ENCODE results near the gene RAB8B. TPM values are rescaled to one million over a fixed set of nuclear protein-coding genes. Genes with fewer than 3 reads are reported as not detected.

Gene RAB8B
- total RNA-seq, 2 donors from 2014 or later: 21.9 to 28.8 TPM

DNA sequence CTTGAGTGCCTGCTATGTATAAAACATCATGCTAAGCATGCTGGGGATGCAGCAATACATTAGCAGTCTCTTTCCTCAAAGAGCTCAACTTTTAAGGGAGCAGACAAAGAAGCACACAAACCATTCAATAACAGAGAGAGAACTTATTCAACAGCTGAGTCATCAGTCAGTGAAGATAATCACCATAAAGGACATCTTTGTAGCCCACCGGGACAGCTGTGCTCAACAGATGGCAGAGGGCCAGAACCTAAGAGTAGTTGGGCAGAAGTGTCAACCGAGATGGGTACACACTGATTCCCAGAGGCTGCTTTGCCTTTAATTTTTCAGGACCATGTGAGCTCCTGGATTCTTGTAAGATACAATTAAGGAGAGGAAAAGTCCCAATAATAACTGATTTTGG, 4.2 kb upstream of the RAB8B start:
- Mint-ChIP-seq H3K36me3 (ENCODE audit: low read depth) (no peaks in the 10 kb centered on the region), H3K4me3 (no peak overlapping the region), H3K4me1 (peaks cover 11% of the 10 kb centered on the region), H3K27ac (no peak overlapping the region), H3K27me3 (ENCODE audit: insufficient read depth) (peaks cover 9% of the 10 kb centered on the region), H3K9me3 (no peaks in the 10 kb centered on the region)
- TF ChIP-seq, protein P1, sequence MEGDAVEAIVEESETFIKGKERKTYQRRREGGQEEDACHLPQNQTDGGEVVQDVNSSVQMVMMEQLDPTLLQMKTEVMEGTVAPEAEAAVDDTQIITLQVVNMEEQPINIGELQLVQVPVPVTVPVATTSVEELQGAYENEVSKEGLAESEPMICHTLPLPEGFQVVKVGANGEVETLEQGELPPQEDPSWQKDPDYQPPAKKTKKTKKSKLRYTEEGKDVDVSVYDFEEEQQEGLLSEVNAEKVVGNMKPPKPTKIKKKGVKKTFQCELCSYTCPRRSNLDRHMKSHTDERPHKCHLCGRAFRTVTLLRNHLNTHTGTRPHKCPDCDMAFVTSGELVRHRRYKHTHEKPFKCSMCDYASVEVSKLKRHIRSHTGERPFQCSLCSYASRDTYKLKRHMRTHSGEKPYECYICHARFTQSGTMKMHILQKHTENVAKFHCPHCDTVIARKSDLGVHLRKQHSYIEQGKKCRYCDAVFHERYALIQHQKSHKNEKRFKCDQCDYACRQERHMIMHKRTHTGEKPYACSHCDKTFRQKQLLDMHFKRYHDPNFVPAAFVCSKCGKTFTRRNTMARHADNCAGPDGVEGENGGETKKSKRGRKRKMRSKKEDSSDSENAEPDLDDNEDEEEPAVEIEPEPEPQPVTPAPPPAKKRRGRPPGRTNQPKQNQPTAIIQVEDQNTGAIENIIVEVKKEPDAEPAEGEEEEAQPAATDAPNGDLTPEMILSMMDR (conservative IDR thresholded peaks at IDR 0.05): no peak
- peaks cover 10% of the 10 kb centered on the region for H3K4me1 ChIP-seq (ENCODE audit: control insufficient read depth, insufficient read depth, low read length)
- H3K36me3 ChIP-seq (ENCODE audit: control insufficient read depth, insufficient read depth, low read length): no peaks in the 10 kb centered on the region
- H3K9ac ChIP-seq (ENCODE audit: extremely low read depth, low read length, poor library complexity, severe bottlenecking): no peak overlapping the region
- WGBS, 2 experiments (ENCODE audit: insufficient coverage in 1 of 2, insufficient read length in 1 of 2): 90 to 95% methylated on average over 2 of the region's 2 CpGs
- no peaks in the 10 kb centered on the region for H3K9me3 ChIP-seq (ENCODE audit: control insufficient read depth, low read length)
- no peak overlapping the region for H3K27ac ChIP-seq (ENCODE audit: low read depth, low read length)
- peak; percentile 7 for DNase-seq
- H3K4me3 ChIP-seq (ENCODE audit: low read length): no peak overlapping the region
- H3K27me3 ChIP-seq (ENCODE audit: control insufficient read depth, insufficient read depth, low read length, poor library complexity, severe bottlenecking): peaks cover 7% of the 10 kb centered on the region

DNA sequence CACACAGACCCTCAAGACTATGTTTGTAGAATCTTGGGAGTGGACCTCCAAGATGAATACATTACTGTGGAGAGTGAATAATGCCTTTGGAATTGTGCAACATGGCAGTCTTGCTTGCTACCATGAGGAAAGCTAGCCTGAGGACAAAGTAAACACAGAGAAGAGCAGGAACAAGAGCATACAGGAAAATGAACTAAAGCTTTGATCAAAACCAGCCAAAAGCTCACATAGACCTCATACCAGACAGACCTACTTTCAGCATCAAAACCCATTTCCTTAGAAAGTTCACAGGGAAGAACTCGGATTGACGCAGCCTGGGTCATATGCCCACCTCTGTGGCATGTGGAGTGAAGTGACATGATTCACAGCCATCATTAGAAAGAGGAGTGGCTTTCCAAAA, 3.3 kb upstream of the RAB8B start:
- Mint-ChIP-seq H3K36me3 (ENCODE audit: low read depth) (no peaks in the 10 kb centered on the region), H3K27ac (no peak overlapping the region)

DNA sequence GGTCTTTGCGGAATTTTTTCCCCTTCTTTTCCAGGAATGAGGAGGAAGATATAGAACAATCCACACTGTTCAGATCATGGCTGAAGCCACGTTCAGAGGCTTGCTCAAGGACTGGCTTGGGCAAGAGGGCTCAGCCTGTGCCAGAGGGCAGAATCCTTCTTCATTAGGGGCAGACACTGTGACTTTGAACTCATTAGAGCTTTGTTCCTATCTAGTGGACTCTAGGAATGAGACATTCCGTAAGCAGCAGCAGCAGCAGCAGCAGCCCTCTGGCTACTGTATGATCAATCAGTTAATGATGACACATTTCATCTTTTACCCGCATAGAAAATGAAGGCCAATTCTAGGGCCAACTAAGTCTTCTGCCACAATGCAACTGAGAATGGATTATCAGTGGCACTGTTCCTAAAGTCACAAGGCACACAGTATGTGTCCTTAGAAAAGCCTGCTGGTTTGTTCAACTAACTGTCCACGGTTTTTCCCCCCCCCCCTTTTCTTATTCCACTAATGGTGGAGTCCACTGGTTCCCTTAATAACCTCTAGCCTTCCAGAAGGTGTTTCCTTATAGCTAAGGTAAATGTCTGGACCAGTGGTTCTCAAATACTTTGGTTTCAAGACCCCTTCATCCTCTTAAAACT, 1.7 kb upstream of the RAB8B start:
- no peak overlapping the region for H3K9ac ChIP-seq (ENCODE audit: extremely low read depth, low read length, poor library complexity, severe bottlenecking)
- Mint-ChIP-seq H3K4me1 (peaks cover 30% of the 10 kb centered on the region), H3K27me3 (ENCODE audit: insufficient read depth) (peaks cover 9% of the 10 kb centered on the region), H3K9me3 (no peaks in the 10 kb centered on the region), H3K36me3 (ENCODE audit: low read depth) (no peaks in the 10 kb centered on the region), H3K4me3 (no peak overlapping the region), H3K27ac (no peak overlapping the region)
- H3K9me3 ChIP-seq (ENCODE audit: control insufficient read depth, low read length): no peaks in the 10 kb centered on the region
- 91 to 100% methylated on average over 4 to 5 of the region's 5 CpGs for WGBS, 2 experiments (ENCODE audit: insufficient coverage in 1 of 2, insufficient read length in 1 of 2)
- TF ChIP-seq, protein P1 (conservative IDR thresholded peaks at IDR 0.05): no peak
- peak; percentile 18 for DNase-seq
- no peak overlapping the region for H3K27ac ChIP-seq (ENCODE audit: low read depth, low read length)
- H3K36me3 ChIP-seq (ENCODE audit: control insufficient read depth, insufficient read depth, low read length): no peaks in the 10 kb centered on the region
- H3K4me1 ChIP-seq (ENCODE audit: control insufficient read depth, insufficient read depth, low read length): peaks cover 7% of the 10 kb centered on the region
- peaks cover 7% of the 10 kb centered on the region for H3K27me3 ChIP-seq (ENCODE audit: control insufficient read depth, insufficient read depth, low read length, poor library complexity, severe bottlenecking)
- H3K4me3 ChIP-seq (ENCODE audit: low read length): no peak overlapping the region

More for the DNA sequence above, 3.3 kb upstream of the RAB8B start:
- Mint-ChIP-seq H3K9me3 (no peaks in the 10 kb centered on the region), H3K27me3 (ENCODE audit: insufficient read depth) (peaks cover 9% of the 10 kb centered on the region), H3K4me3 (no peak overlapping the region), H3K4me1 (peaks cover 19% of the 10 kb centered on the region)
- Histone ChIP-seq H3K27me3 (ENCODE audit: control insufficient read depth, insufficient read depth, low read length, poor library complexity, severe bottlenecking) (peaks cover 7% of the 10 kb centered on the region), H3K9ac (ENCODE audit: extremely low read depth, low read length, poor library complexity, severe bottlenecking) (no peak overlapping the region), H3K4me3 (ENCODE audit: low read length) (no peak overlapping the region), H3K4me1 (ENCODE audit: control insufficient read depth, insufficient read depth, low read length) (peaks cover 10% of the 10 kb centered on the region), H3K27ac (ENCODE audit: low read depth, low read length) (no peak overlapping the region), H3K9me3 (ENCODE audit: control insufficient read depth, low read length) (no peaks in the 10 kb centered on the region), H3K36me3 (ENCODE audit: control insufficient read depth, insufficient read depth, low read length) (no peaks in the 10 kb centered on the region)
- WGBS, 2 experiments (ENCODE audit: insufficient coverage in 1 of 2, insufficient read length in 1 of 2): 92 to 100% methylated on average over 2 of the region's 2 CpGs
- TF ChIP-seq, protein P1 (conservative IDR thresholded peaks at IDR 0.05): no peak
- peak; percentile 13 for DNase-seq
